Memory B cell (primary cell): ENCODE results near the gene GCNT2.
"Not testable (repeated sequence)": the region's sequence is repeated elsewhere in the genome, so short reads cannot be mapped to it uniquely, and the experiment has no call there.

Experiments used
- ATAC-seq: fragments of 150-1000 bp; cut with Tn5 transposase; 2 replicates; pipeline ENCODE4 v1.10.0; 2021; ENCODE audit warnings: low read depth, mild to moderate bottlenecking, moderate library complexity
- DNase-seq, 2 donors: peaks; one replicate each; pipeline ENCODE4 v3.0.0; 2022; ENCODE audit warnings: low spot score in 2 of 2
- H3K27ac Mint-ChIP-seq: one replicate; pipeline ENCODE4 v1.8.0; 2022; ENCODE audit warnings: mild to moderate bottlenecking, moderate library complexity, mixed read lengths
- H3K27me3 Mint-ChIP-seq: one replicate; pipeline ENCODE4 v1.8.0; 2022; ENCODE audit warnings: mixed read lengths
- H3K36me3 Mint-ChIP-seq: one replicate; pipeline ENCODE4 v1.8.0; 2022; ENCODE audit warnings: mild to moderate bottlenecking, mixed read lengths
- H3K4me1 Mint-ChIP-seq: one replicate; pipeline ENCODE4 v1.8.0; 2022; ENCODE audit warnings: mixed read lengths
- H3K4me3 Mint-ChIP-seq: one replicate; pipeline ENCODE4 v1.8.0; 2022; ENCODE audit warnings: mild to moderate bottlenecking, moderate library complexity, mixed read lengths
- H3K9me3 Mint-ChIP-seq: one replicate; pipeline ENCODE4 v1.8.0; 2022; ENCODE audit warnings: mixed read lengths

GCNT2 gene

DNA sequence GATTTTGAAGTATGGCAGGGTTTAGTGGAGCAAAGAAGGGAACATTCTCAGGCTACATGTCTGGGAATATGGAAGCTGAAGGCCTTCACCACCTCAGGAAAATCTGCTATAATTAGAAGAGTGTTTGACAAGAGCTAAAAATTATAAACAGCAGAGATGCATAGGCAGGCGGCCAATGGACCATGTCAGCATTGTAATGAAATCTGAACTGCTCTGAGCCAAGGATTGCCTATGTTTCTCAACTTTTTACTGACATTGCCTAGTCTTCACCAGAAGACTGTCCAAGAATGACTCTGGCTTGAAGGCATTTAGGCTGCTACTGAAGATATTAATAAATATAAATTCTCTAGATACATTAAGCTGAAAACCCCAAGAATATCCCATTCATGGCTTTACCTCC, 89.1 kb downstream of the GCNT2 start:
- no peak for ATAC-seq

DNA sequence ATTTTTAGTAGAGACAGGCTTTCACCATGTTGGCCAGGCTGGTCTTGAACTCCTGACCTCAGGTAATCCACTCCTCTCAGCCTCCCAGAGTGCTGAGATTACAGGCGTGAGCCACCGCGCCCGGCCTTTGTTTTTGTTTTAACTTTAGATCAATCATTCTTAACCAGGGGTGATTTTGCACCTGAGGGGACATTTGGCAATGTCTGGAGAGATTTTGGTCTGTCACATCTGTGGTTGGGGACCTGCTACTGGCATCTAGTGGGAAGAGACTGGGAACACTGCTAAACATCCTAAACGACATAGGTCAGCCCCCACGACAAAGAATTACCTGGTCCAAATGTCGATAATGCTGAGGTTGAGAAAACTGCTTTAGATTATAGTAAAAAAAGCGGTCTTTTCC, 91.0 kb downstream of the GCNT2 start:
- Mint-ChIP-seq H3K4me3 (no peak overlapping the region), H3K36me3 (peaks cover 14% of the 10 kb centered on the region), H3K9me3 (no peaks in the 10 kb centered on the region), H3K27ac (no peak overlapping the region), H3K4me1 (peaks cover 9% of the 10 kb centered on the region), H3K27me3 (no peaks in the 10 kb centered on the region)
- ATAC-seq = no peak
- DNase-seq = no peak

More for the DNA sequence above, 89.1 kb downstream of the GCNT2 start:
- H3K9me3 Mint-ChIP-seq = no peaks in the 10 kb centered on the region
- H3K4me3 Mint-ChIP-seq = no peak overlapping the region
- H3K4me1 Mint-ChIP-seq = peaks cover 9% of the 10 kb centered on the region
- H3K27me3 Mint-ChIP-seq = no peaks in the 10 kb centered on the region
- H3K36me3 Mint-ChIP-seq = peaks cover 18% of the 10 kb centered on the region
- no peak overlapping the region for H3K27ac Mint-ChIP-seq
- no peak for DNase-seq

DNA sequence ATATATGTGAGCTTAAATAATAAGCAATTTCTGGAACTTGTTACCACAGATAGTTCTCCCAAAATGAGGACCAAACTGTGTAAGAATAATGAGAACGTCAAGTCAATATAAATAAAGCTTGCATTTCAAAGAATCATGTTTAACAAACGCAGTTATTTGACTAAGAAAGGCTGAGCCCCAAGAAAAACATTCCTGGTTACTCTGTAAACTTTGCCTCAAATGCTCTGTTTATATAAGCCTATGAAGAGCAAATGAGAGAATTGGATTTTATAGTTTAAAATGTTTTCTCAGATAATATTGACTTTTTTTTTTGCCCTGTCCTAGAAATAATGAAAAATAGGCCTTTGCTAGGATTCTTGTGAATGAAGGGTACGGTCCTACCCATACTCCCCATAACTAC, 91.9 kb downstream of the GCNT2 start:
- Mint-ChIP-seq H3K4me3 (no peak overlapping the region), H3K27ac (no peak overlapping the region), H3K9me3 (no peaks in the 10 kb centered on the region), H3K36me3 (peaks cover 12% of the 10 kb centered on the region), H3K4me1 (peaks cover 10% of the 10 kb centered on the region), H3K27me3 (no peaks in the 10 kb centered on the region)
- no peak for ATAC-seq
- no peak for DNase-seq

DNA sequence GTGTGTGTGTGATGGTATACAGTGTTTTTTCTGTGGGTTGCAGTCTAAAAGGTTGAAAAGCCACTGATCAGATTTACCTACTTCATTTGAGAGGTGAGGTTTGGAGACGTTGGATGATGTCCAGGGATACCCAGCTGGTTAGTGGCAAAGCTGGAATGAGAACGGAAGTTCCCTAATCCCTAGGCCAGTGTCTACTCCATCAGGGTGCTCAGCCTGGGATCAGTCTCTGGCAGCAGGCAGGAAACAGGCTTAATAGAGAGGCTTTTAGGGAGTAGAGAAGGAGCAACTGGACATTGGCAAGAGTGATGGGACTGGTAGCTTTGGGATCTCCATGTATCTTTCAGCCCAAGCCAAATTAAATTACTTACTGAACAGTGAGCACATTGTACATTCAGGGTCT, 92.6 kb downstream of the GCNT2 start:
- Mint-ChIP-seq H3K27ac (no peak overlapping the region), H3K36me3 (peaks cover 14% of the 10 kb centered on the region), H3K4me3 (no peak overlapping the region), H3K27me3 (no peaks in the 10 kb centered on the region), H3K4me1 (peaks cover 12% of the 10 kb centered on the region), H3K9me3 (no peaks in the 10 kb centered on the region)
- DNase-seq (no peak), ATAC-seq (no peak)

DNA sequence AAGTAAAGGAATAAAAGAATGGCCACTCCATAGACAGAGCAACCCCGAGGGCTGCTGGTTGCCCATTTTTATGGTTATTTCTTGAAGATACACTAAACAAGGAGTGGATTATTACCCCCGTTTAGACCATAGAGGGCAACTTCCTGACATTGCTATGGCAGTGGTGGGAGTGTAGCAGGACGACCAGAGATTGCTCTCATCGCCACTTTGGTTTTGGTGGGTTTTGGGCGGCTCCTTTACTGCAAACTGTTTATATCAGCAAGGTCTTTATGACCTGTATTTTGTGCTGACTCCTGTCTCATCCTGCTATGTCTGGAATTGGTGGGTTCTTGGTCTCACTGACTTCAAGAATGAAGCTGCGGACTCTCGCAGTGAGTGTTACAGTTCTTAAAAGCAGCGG, 94.5 kb downstream of the GCNT2 start:
- H3K36me3 Mint-ChIP-seq = peaks cover 6% of the 10 kb centered on the region
- H3K4me3 Mint-ChIP-seq = no peak overlapping the region
- no peak for DNase-seq
- no peak for ATAC-seq
- H3K27me3 Mint-ChIP-seq = no peaks in the 10 kb centered on the region
- H3K4me1 Mint-ChIP-seq = peaks cover 7% of the 10 kb centered on the region
- no peak overlapping the region for H3K27ac Mint-ChIP-seq
- no peaks in the 10 kb centered on the region for H3K9me3 Mint-ChIP-seq

DNA sequence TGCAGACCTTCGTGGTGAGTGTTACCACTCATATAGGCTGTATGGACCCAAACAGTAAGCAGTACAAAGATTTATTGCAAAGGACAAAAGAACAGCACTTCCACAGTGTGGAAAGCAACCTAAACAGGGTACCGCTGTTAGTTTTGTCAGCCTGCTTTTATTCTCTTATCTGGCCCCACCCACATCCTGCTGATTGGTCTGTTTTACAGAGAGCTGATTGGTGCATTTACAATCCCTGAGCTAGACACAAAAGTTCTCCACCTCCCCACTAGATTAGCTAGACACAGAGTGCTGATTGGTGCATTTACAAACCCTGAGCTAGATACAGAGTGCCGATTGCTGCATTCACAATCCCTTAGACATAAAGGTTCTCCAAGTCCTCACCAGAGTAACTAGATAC, 95.1 kb downstream of the GCNT2 start:
- not testable (repeated sequence) for ATAC-seq, DNase-seq, H3K4me3 Mint-ChIP-seq, H3K27me3 Mint-ChIP-seq, H3K4me1 Mint-ChIP-seq, H3K9me3 Mint-ChIP-seq, H3K36me3 Mint-ChIP-seq, H3K27ac Mint-ChIP-seq

DNA sequence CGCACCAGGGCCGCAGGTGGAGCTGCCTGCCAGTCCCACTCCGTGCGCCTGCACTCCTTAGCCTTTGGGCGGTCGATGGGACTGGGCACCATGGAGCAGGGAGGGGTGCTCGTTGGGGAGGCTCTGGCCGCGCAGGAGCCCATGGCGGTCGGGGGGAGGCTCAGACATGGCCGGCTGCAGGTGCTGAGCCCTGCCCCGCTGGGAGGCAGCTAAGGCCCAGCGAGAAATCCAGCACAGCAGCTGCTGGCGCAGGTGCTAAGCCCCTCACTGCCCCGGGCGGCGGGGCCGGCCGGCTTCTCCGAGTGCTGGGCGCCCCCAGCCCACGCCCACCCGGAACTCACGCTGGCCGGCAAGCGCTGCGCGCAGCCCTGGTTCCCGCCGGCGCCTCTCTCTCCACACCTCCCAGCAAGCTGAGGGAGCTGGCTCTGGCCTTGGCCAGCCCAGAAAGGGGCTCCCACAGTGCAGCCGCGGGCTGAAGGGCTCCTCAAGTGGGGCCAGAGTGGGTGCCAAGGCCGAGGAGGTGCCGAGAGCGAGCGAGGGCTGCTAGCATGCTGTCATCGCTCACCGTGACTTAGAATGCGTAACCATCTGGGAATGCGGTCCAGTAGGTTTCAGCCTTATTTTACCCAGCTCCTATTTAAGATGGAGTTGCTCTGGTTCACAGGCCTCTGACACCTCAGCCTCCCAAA, 96.0 kb downstream of the GCNT2 start:
- Mint-ChIP-seq H3K36me3 (peaks cover 17% of the 10 kb centered on the region), H3K4me1 (peaks cover 7% of the 10 kb centered on the region), H3K4me3 (no peak overlapping the region), H3K27me3 (no peaks in the 10 kb centered on the region), H3K9me3 (no peaks in the 10 kb centered on the region), H3K27ac (no peak overlapping the region)
- ATAC-seq = no peak
- no peak for DNase-seq

DNA sequence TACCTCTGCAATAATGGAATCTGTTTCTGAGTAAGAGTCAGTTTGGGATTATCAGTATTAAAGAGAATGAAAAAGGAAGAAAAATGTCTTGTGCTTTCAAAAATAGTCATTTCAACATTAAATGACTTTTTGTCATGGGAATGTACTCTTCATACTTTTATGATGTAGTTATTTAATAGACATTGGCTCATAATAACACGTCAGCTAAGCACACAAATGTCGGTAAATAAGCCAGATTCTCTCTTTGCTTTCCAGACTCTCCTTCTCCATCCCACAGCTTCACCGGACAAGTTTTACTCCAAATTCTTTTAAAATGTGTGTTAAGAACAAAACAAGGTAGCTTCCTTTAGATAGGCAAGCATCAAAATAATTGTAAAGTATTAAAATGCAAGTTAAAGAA, 97.3 kb downstream of the GCNT2 start:
- Mint-ChIP-seq H3K9me3 (no peaks in the 10 kb centered on the region), H3K4me3 (no peak overlapping the region), H3K4me1 (peaks cover 7% of the 10 kb centered on the region), H3K27me3 (no peaks in the 10 kb centered on the region), H3K36me3 (peaks cover 23% of the 10 kb centered on the region), H3K27ac (no peak overlapping the region)
- ATAC-seq (no peak), DNase-seq (no peak)

DNA sequence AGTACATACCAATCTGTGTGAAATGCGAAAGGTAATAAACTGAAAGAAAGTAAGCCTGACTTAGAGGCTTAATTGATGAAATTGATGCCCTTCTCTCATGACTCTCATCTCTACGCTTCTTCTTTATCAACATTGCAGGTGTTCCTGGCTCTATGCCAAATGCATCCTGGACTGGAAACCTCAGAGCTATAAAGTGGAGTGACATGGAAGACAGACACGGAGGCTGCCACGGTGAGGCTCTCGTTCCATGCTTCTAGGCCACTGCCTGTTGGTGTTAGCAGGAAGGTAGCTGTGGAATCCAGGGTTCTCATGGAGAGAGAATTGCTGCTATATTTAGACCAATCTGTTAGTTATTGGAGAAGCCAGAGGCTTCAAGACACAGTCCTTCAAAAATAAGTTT, 100.1 kb downstream of the GCNT2 start:
- H3K4me3 Mint-ChIP-seq = no peak overlapping the region
- no peak for ATAC-seq
- H3K36me3 Mint-ChIP-seq = peaks cover 39% of the 10 kb centered on the region
- H3K27me3 Mint-ChIP-seq = no peaks in the 10 kb centered on the region
- no peak for DNase-seq
- peaks cover 6% of the 10 kb centered on the region for H3K4me1 Mint-ChIP-seq
- H3K9me3 Mint-ChIP-seq = no peaks in the 10 kb centered on the region
- H3K27ac Mint-ChIP-seq = no peak overlapping the region

DNA sequence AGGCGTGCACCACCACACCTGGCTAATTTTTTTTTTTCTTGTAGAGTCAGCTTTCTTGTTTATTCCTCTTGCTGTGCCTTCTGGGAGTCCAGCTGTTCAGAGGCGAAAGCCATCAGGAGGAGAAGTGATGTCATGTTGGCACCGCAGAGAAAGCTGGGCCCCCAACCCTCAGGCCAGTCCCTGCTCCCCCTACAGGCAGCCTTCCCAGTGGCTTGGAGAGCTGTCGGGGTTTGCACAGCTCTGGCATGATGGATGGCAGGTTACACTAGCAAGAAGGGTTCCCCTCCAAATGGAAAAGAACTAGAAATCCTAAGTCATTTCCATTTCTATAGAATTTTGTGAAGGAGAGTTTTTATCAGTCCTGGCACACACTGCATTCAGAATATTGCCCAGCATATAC, 100.7 kb downstream of the GCNT2 start:
- Mint-ChIP-seq H3K27me3 (no peaks in the 10 kb centered on the region), H3K4me3 (no peak overlapping the region), H3K36me3 (peaks cover 39% of the 10 kb centered on the region), H3K9me3 (no peaks in the 10 kb centered on the region), H3K4me1 (peaks cover 6% of the 10 kb centered on the region), H3K27ac (peak overlapping the region; percentile 17)
- ATAC-seq = no peak
- no peak for DNase-seq

DNA sequence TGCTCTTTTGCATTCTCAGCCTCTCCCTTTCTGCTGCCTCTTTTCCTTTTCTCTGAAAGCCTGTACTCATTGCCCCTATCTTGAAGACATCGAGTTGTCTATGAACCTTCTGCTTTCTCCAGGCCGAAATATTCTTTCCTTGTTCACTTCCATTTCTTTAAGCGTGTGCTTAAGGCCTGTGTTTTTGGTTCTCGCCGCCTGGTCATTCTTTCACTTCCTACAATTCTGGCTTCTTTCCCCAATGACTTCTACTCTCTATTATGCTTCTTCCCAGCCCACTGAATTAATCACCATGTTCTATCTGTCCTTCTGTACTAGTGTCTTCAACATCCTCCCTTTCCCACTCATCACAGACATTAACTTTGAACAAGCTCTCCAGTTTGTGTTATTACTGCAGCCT, 103.7 kb downstream of the GCNT2 start:
- Mint-ChIP-seq H3K4me3 (no peak overlapping the region), H3K36me3 (peaks cover 42% of the 10 kb centered on the region), H3K27ac (no peak overlapping the region), H3K9me3 (no peaks in the 10 kb centered on the region), H3K27me3 (no peaks in the 10 kb centered on the region), H3K4me1 (peaks cover 2% of the 10 kb centered on the region)
- DNase-seq = no peak
- ATAC-seq = no peak

DNA sequence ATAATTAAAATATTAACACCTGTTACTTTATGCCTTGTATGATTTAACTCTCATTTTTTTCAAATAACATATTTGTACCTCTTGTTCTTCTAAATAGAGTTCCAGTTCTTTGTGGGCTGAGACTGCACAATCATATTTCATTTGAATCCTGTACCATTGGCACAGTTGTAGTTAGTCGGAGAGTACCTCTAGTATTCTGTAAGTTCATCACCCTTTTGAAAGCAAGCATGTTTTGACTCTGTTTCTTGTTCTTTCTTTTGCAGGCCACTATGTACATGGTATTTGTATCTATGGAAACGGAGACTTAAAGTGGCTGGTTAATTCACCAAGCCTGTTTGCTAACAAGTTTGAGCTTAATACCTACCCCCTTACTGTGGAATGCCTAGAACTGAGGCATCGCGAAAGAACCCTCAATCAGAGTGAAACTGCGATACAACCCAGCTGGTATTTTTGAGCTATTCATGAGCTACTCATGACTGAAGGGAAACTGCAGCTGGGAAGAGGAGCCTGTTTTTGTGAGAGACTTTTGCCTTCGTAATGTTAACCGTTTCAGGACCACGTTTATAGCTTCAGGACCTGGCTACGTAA, 105.1 kb downstream of the GCNT2 start:
- Mint-ChIP-seq H3K4me3 (no peak overlapping the region), H3K36me3 (peaks cover 37% of the 10 kb centered on the region), H3K27me3 (no peaks in the 10 kb centered on the region), H3K27ac (no peak overlapping the region), H3K4me1 (peaks cover 2% of the 10 kb centered on the region), H3K9me3 (no peaks in the 10 kb centered on the region)
- no peak for DNase-seq
- no peak for ATAC-seq

DNA sequence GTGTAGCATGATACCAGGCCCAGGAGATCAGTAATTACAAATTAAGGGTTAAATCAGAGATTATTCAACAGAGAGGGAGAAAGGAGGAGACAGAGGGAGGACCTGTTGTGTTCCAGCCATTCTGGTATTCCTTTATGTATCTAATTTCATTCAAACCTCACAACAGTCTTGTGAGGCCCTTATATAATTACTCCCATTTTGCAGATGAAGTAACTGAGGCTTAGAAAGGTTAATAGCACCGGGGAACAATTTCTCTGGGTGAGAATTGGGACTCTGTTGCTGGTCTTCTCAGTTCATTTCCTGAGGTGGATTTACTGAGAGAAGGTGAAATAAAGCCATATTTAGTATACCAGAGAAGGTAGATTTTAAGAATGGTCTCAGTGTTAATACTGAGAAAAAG, 106.6 kb downstream of the GCNT2 start:
- H3K4me3 Mint-ChIP-seq = no peak overlapping the region
- no peaks in the 10 kb centered on the region for H3K9me3 Mint-ChIP-seq
- DNase-seq = no peak
- no peak overlapping the region for H3K27ac Mint-ChIP-seq
- no peaks in the 10 kb centered on the region for H3K27me3 Mint-ChIP-seq
- H3K36me3 Mint-ChIP-seq = peaks cover 31% of the 10 kb centered on the region
- H3K4me1 Mint-ChIP-seq = peaks cover 2% of the 10 kb centered on the region
- no peak for ATAC-seq

DNA sequence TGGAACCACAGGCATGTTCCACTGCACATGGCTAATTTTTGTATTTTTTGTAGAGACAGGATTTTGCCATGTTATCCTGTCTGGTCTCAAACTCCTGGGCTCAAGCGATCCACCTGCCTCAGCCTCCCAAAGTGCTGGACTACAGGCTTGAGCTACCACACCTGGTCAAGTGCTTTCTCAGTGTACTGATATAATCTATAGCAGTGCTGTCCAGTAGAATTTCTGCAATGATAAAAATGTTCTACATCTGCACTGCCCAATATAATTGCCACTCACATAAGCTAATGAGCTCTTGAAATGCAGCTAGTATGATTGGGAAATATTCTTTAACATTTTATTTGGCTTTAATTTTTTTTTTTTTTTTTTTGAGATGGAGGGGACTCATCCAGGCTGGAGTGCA, 109.0 kb downstream of the GCNT2 start:
- DNase-seq (no peak), ATAC-seq (no peak)
- no peaks in the 10 kb centered on the region for H3K9me3 Mint-ChIP-seq
- no peak overlapping the region for H3K27ac Mint-ChIP-seq
- H3K36me3 Mint-ChIP-seq = peaks cover 11% of the 10 kb centered on the region
- no peak overlapping the region for H3K4me3 Mint-ChIP-seq
- peaks cover 6% of the 10 kb centered on the region for H3K4me1 Mint-ChIP-seq
- no peaks in the 10 kb centered on the region for H3K27me3 Mint-ChIP-seq

DNA sequence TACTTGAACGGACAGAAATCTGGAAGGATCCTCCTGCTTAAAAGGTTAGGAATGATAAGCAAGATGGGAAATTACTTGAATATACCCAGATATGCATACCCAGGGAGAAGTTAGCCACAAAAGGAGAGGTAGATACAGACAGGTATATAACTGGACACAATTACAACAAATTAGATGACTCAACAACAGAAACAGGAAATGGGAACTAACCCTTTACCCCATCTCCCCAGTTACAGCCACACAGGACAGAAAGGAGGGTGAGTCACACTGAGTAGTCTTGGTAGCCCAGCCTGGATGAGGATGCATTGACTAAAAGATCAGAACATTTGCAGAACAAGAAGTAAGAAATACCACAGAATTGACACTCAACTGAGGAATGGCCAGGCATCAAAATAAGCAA, 112.1 kb downstream of the GCNT2 start:
- no peaks in the 10 kb centered on the region for H3K27me3 Mint-ChIP-seq
- DNase-seq = no peak
- no peak overlapping the region for H3K4me3 Mint-ChIP-seq
- no peak for ATAC-seq
- peaks cover 3% of the 10 kb centered on the region for H3K9me3 Mint-ChIP-seq
- peak overlapping the region; percentile 26 for H3K27ac Mint-ChIP-seq
- peaks cover 6% of the 10 kb centered on the region for H3K4me1 Mint-ChIP-seq
- H3K36me3 Mint-ChIP-seq = peaks cover 5% of the 10 kb centered on the region
